Astrocyte (in vitro differentiated cells and primary cell): ENCODE results near the gene COPB2. TPM values are rescaled to one million over a fixed set of nuclear protein-coding genes. Genes with fewer than 3 reads are reported as not detected.

Source experiments
- DNase-seq: peaks from one replicate; pipeline ENCODE4 v3.0.0-alpha.2; 2010; ENCODE audit warnings: low read depth
- FAIRE-seq: peaks from 2 replicates; lab custom pipeline; 2011; peaks lifted over from hg19 to GRCh38; lab: Jason Lieb, UNC
- H2AFZ ChIP-seq: 2 replicates; pipeline ENCODE4 v1.6.0; 2012; ENCODE audit warnings: low read depth, low read length, inconsistent platforms
- H3K27ac ChIP-seq: 2 replicates; pipeline ENCODE4 v1.5.1; 2011; ENCODE audit warnings: low read depth, low read length, inconsistent platforms
- H3K27me3 ChIP-seq: 2 replicates; pipeline ENCODE4 v1.6.0; 2011; ENCODE audit warnings: low read length, inconsistent platforms; ENCODE audit not compliant: insufficient read depth
- H3K36me3 ChIP-seq: 2 replicates; pipeline ENCODE4 v1.5.1; 2011; ENCODE audit warnings: low read length, inconsistent platforms; ENCODE audit not compliant: insufficient read depth
- H3K4me1 ChIP-seq: 2 replicates; pipeline ENCODE4 v1.5.1; 2011; ENCODE audit warnings: low read length, inconsistent platforms; ENCODE audit not compliant: insufficient read depth
- H3K4me2 ChIP-seq: 2 replicates; pipeline ENCODE4 v1.6.0; 2012; ENCODE audit warnings: low read length, inconsistent platforms
- H3K4me3 ChIP-seq: 2 replicates; pipeline ENCODE4 v1.5.1; 2011; ENCODE audit warnings: low read depth, mild to moderate bottlenecking, low read length, inconsistent platforms; ENCODE audit not compliant: insufficient read depth
- H3K79me2 ChIP-seq: 2 replicates; pipeline ENCODE4 v1.6.0; 2012; ENCODE audit warnings: mild to moderate bottlenecking, low read length, inconsistent platforms; ENCODE audit not compliant: insufficient read depth
- H3K9ac ChIP-seq: 2 replicates; pipeline ENCODE4 v1.6.0; 2012; ENCODE audit warnings: mild to moderate bottlenecking, low read length, inconsistent platforms
- H3K9me3 ChIP-seq: 2 replicates; pipeline ENCODE4 v1.5.1; 2012; ENCODE audit warnings: low read depth, mild to moderate bottlenecking, low read length, inconsistent platforms; ENCODE audit not compliant: insufficient read depth
- H4K20me1 ChIP-seq: 2 replicates; pipeline ENCODE4 v1.6.0; 2012; ENCODE audit warnings: low read length, inconsistent platforms; ENCODE audit not compliant: insufficient read depth
- H3K27ac Mint-ChIP-seq: one replicate; pipeline ENCODE4 v1.8.0; 2021; ENCODE audit warnings: mild to moderate bottlenecking, mixed read lengths; ENCODE audit not compliant: unreplicated experiment
- H3K27me3 Mint-ChIP-seq: one replicate; pipeline ENCODE4 v1.8.0; 2021; ENCODE audit warnings: low read depth, mixed read lengths; ENCODE audit not compliant: unreplicated experiment
- H3K36me3 Mint-ChIP-seq: one replicate; pipeline ENCODE4 v1.8.0; 2021; ENCODE audit warnings: low read depth, mixed read lengths; ENCODE audit not compliant: unreplicated experiment
- H3K4me1 Mint-ChIP-seq: one replicate; pipeline ENCODE4 v1.8.0; 2021; ENCODE audit warnings: low read depth, mixed read lengths; ENCODE audit not compliant: unreplicated experiment
- H3K4me3 Mint-ChIP-seq: one replicate; pipeline ENCODE4 v1.8.0; 2021; ENCODE audit warnings: mild to moderate bottlenecking, moderate library complexity, mixed read lengths; ENCODE audit not compliant: unreplicated experiment
- H3K9me3 Mint-ChIP-seq: one replicate; pipeline ENCODE4 v1.8.0; 2021; ENCODE audit warnings: mild to moderate bottlenecking, mixed read lengths; ENCODE audit not compliant: unreplicated experiment
- EZH2 ChIP-seq: IDR thresholded peaks from 2 replicates; pipeline ENCODE4 v1.6.1; 2012; ENCODE audit warnings: mild to moderate bottlenecking, low read length, inconsistent platforms; ENCODE audit not compliant: insufficient read depth
- total RNA-seq: library from RNA; stranded (reverse); gene quantifications from 2 replicates; pipeline ENCODE4 v1.2.1, GENCODE V29; 2021
- TF ChIP-seq, protein P1 (sequence below): IDR thresholded peaks from 2 replicates; pipeline ENCODE4 v1.5.1; 2011; ENCODE audit warnings: low read depth, mild to moderate bottlenecking, inconsistent platforms, low read length, moderate library complexity; ENCODE audit not compliant: insufficient read depth

The COPB2 gene
- total RNA-seq, 1 donor from 2014 or later = 269 TPM

DNA sequence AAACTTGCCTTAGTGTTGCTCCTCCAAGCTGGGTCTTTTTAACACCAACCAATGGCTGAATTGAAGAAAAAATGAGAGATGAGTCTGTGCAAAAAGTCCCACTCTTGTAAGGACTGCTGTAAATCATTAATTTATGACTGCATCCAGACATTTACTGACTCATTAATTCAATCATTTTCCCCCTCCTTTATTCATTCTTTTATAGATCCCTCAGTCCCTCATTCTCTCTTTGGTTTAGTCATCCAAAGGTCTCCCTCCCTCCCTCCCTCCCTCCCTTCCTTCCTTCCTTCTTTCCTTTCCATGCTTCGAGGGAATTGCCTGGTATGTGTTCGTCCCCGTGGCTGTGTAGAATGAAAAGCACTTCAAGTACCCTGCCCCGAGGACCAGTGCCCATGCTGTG lies 80.9 kb downstream of the COPB2 start:
- Mint-ChIP-seq H3K27ac (peak overlapping the region; percentile 78), H3K4me3 (no peak overlapping the region), H3K4me1 (peaks cover 60% of the 10 kb centered on the region), H3K9me3 (peaks cover 3% of the 10 kb centered on the region), H3K36me3 (no peaks in the 10 kb centered on the region), H3K27me3 (no peaks in the 10 kb centered on the region)
- Histone ChIP-seq H3K9me3 (no peaks in the 10 kb centered on the region), H3K4me2 (peak overlapping the region; percentile 53), H3K9ac (no peak overlapping the region), H3K27me3 (no peaks in the 10 kb centered on the region), H3K4me1 (peaks cover 43% of the 10 kb centered on the region), H3K36me3 (no peaks in the 10 kb centered on the region), H3K79me2 (no peaks in the 10 kb centered on the region), H3K4me3 (no peak overlapping the region), H2AFZ (no peak overlapping the region), H4K20me1 (no peaks in the 10 kb centered on the region), H3K27ac (no peak overlapping the region)
- FAIRE-seq (no peak), DNase-seq (no peak)
- TF ChIP-seq, protein P1, sequence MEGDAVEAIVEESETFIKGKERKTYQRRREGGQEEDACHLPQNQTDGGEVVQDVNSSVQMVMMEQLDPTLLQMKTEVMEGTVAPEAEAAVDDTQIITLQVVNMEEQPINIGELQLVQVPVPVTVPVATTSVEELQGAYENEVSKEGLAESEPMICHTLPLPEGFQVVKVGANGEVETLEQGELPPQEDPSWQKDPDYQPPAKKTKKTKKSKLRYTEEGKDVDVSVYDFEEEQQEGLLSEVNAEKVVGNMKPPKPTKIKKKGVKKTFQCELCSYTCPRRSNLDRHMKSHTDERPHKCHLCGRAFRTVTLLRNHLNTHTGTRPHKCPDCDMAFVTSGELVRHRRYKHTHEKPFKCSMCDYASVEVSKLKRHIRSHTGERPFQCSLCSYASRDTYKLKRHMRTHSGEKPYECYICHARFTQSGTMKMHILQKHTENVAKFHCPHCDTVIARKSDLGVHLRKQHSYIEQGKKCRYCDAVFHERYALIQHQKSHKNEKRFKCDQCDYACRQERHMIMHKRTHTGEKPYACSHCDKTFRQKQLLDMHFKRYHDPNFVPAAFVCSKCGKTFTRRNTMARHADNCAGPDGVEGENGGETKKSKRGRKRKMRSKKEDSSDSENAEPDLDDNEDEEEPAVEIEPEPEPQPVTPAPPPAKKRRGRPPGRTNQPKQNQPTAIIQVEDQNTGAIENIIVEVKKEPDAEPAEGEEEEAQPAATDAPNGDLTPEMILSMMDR = no peak
- TF ChIP-seq EZH2 = no peak

DNA sequence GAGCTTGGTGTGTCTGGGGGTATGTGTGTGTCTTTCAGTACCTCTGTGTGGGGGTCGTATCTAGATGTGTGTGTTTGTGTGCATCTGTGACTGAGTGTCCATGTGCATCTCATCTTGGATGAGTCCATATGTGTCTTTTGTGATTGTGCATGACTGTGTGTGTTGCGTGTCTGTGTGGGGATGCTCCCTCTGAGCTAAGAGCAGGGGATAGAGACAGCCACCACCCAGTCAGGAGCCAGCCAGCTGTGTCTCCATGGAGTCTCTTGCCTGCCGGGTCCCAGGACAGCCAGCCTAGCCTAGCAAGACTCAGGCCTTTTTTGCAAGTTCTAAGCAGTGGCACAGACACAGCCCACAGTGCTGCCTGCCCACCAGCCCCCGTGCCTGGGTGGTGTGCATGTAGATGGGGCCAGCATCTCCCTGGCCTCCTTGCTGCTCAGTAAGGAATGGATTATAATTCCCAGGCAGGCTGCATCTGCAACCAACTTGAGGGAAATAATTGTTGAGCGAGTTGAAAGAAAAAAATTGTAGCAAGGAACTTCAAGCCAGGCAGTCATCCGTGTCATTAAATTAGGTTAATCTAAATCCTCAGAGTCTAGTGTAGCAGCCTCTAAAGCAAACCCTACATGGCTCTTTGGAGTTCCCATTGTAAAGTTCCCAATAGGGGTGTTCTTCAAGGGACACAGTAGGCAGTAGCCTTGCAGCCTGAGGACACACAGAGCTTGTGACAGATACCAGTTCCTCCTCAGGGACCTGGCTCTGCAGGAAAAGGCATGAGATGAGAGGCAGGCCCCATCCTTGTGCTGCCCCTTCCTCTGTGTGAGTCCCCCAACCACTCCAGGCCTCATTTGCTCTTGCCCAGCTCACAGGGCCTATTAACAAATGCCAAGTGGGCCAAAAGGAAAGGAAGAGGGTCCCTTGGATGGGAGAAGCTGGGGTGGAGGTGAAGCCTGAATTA lies 81.6 kb downstream of the COPB2 start:
- no peak overlapping the region for H3K4me3 ChIP-seq
- H3K9me3 ChIP-seq = no peaks in the 10 kb centered on the region
- no peak overlapping the region for H3K4me3 Mint-ChIP-seq
- no peak overlapping the region for H3K9ac ChIP-seq
- H3K9me3 Mint-ChIP-seq = peaks cover 3% of the 10 kb centered on the region
- H2AFZ ChIP-seq = no peak overlapping the region
- no peak overlapping the region for H3K27ac ChIP-seq
- no peak overlapping the region for H3K4me2 ChIP-seq
- no peaks in the 10 kb centered on the region for H3K27me3 Mint-ChIP-seq
- H3K4me1 Mint-ChIP-seq = peaks cover 57% of the 10 kb centered on the region
- H3K36me3 ChIP-seq = no peaks in the 10 kb centered on the region
- FAIRE-seq (no peak), DNase-seq (no peak)
- H4K20me1 ChIP-seq = no peaks in the 10 kb centered on the region
- TF ChIP-seq, protein P1 = no peak
- TF ChIP-seq EZH2 = no peak
- H3K4me1 ChIP-seq = peaks cover 42% of the 10 kb centered on the region
- no peaks in the 10 kb centered on the region for H3K79me2 ChIP-seq
- no peak overlapping the region for H3K27ac Mint-ChIP-seq
- H3K36me3 Mint-ChIP-seq = no peaks in the 10 kb centered on the region
- no peaks in the 10 kb centered on the region for H3K27me3 ChIP-seq

Other genes starting within 250 kb of the COPB2 start
- 40.4 and 43.1 TPM in 2 replicates for gene MRPS22, start 45.6 kb downstream of the COPB2 start, total RNA-seq
- not detected in 2 replicates for gene RBP2, start 86.9 kb upstream of the COPB2 start, total RNA-seq
- 19.2 and 27.8 TPM in 2 replicates for gene RBP1, start 150.1 kb upstream of the COPB2 start, total RNA-seq